ENCODE results near the gene SCRN1.

Gene SCRN1

GRCh38 chr7:29884399-29885272, 105.0 kb downstream of the SCRN1 start:
- peak; percentile 26 for DNase-seq (ENCODE audit: low spot score)
- H3K9ac ChIP-seq (ENCODE audit: low read depth, low read length, poor library complexity): peak overlapping the region; percentile 44
- H3K4me3 ChIP-seq (ENCODE audit: low read length in 2 of 2): peak overlapping the region in 1 of 2 donors; percentile 40

GRCh38 chr7:29883462-29884398, 105.9 kb downstream of the SCRN1 start:
- no peak overlapping the region for H3K27ac ChIP-seq (replicated peaks; ENCODE audit: low read length)
- no peak overlapping the region for H2BK120ac ChIP-seq (ENCODE audit: low read depth, low read length)
- no peak overlapping the region for H3K4ac ChIP-seq (ENCODE audit: low read length)
- no peak overlapping the region for H4K91ac ChIP-seq (ENCODE audit: low read depth, low read length, poor library complexity)
- peak overlapping the region; percentile 72 for H3K4me2 ChIP-seq (ENCODE audit: insufficient read depth, low read length, poor library complexity, severe bottlenecking)
- peaks cover 0 to 65% (median 0%) of the 10 kb centered on the region in 3 experiments for H3K27me3 ChIP-seq (ENCODE audit: control insufficient read depth in 3 of 3, insufficient read depth in 3 of 3, low read depth in 1 of 3, low read length in 3 of 3)
- H3K36me3 ChIP-seq (replicated peaks in 1 of 2; ENCODE audit: control insufficient read depth in 2 of 2, insufficient read depth in 2 of 2, low read length in 2 of 2): peaks cover 0 to 2% of the 10 kb centered on the region in 2 donors
- H3K18ac ChIP-seq (ENCODE audit: low read length): peak overlapping the region; percentile 21
- H2BK5ac ChIP-seq (ENCODE audit: low read length): no peak overlapping the region
- no peak overlapping the region for H4K8ac ChIP-seq (ENCODE audit: low read depth, low read length)
- no peak overlapping the region for H3K14ac ChIP-seq (ENCODE audit: low read length)
- no peak overlapping the region for H2BK12ac ChIP-seq (ENCODE audit: low read length)
- no CpG with 5 or more reads among the region's 46 CpGs for WGBS, 2 donors (ENCODE audit: extremely low coverage in 2 of 2, insufficient read length in 2 of 2, insufficient replicate concordance in 1 of 2)
- H2AFZ ChIP-seq (ENCODE audit: low read length): no peak overlapping the region
- peak overlapping the region; percentile 15 for H2BK15ac ChIP-seq (ENCODE audit: low read length)
- H3K4me1 ChIP-seq (ENCODE audit: control insufficient read depth in 2 of 2, insufficient read depth in 1 of 2, low read depth in 1 of 2, low read length in 2 of 2): peaks cover 0 to 10% of the 10 kb centered on the region in 2 donors
- H2AK5ac ChIP-seq (ENCODE audit: low read depth, low read length): no peak overlapping the region
- no peaks in the 10 kb centered on the region for H3K9me3 ChIP-seq (replicated peaks in 1 of 2; ENCODE audit: control insufficient read depth in 2 of 2, insufficient read depth in 1 of 2, low read depth in 1 of 2, low read length in 2 of 2)
- H3K9ac ChIP-seq (ENCODE audit: low read depth, low read length, poor library complexity): no peak overlapping the region
- no peak for DNase-seq (ENCODE audit: low spot score)
- peak overlapping the region in 1 of 2 donors; percentile 58 for H3K4me3 ChIP-seq (ENCODE audit: low read length in 2 of 2)
- H3K23ac ChIP-seq (ENCODE audit: low read depth, low read length, poor library complexity): no peak overlapping the region
- H3K79me1 ChIP-seq (ENCODE audit: low read depth, low read length): no peaks in the 10 kb centered on the region

More at GRCh38 chr7:29884399-29885272, 105.0 kb downstream of the SCRN1 start:
- Histone ChIP-seq H2BK120ac (ENCODE audit: low read depth, low read length) (no peak overlapping the region), H3K36me3 (replicated peaks in 1 of 2; ENCODE audit: control insufficient read depth in 2 of 2, insufficient read depth in 2 of 2, low read length in 2 of 2) (peaks cover 0 to 2% of the 10 kb centered on the region in 2 donors), H2BK5ac (ENCODE audit: low read length) (no peak overlapping the region), H3K14ac (ENCODE audit: low read length) (no peak overlapping the region), H2BK12ac (ENCODE audit: low read length) (no peak overlapping the region), H3K27me3 (ENCODE audit: control insufficient read depth in 3 of 3, insufficient read depth in 3 of 3, low read depth in 1 of 3, low read length in 3 of 3) (peaks cover 0 to 73% (median 0%) of the 10 kb centered on the region in 3 experiments), H2AK5ac (ENCODE audit: low read depth, low read length) (no peak overlapping the region), H3K4me1 (ENCODE audit: control insufficient read depth in 2 of 2, insufficient read depth in 1 of 2, low read depth in 1 of 2, low read length in 2 of 2) (peaks cover 0 to 10% of the 10 kb centered on the region in 2 donors), H3K4ac (ENCODE audit: low read length) (no peak overlapping the region), H3K9me3 (replicated peaks in 1 of 2; ENCODE audit: control insufficient read depth in 2 of 2, insufficient read depth in 1 of 2, low read depth in 1 of 2, low read length in 2 of 2) (no peaks in the 10 kb centered on the region), H3K4me2 (ENCODE audit: insufficient read depth, low read length, poor library complexity, severe bottlenecking) (peak overlapping the region; percentile 72), H4K91ac (ENCODE audit: low read depth, low read length, poor library complexity) (no peak overlapping the region), H2BK15ac (ENCODE audit: low read length) (peak overlapping the region; percentile 15), H3K27ac (replicated peaks; ENCODE audit: low read length) (no peak overlapping the region), H3K23ac (ENCODE audit: low read depth, low read length, poor library complexity) (no peak overlapping the region), H4K8ac (ENCODE audit: low read depth, low read length) (no peak overlapping the region), H3K18ac (ENCODE audit: low read length) (peak overlapping the region; percentile 23), H2AFZ (ENCODE audit: low read length) (no peak overlapping the region), H3K79me1 (ENCODE audit: low read depth, low read length) (no peaks in the 10 kb centered on the region)
- no CpG with 5 or more reads among the region's 28 CpGs for WGBS, 2 donors (ENCODE audit: extremely low coverage in 2 of 2, insufficient read length in 2 of 2, insufficient replicate concordance in 1 of 2)

- H3K36me3 ChIP-seq (replicated peaks in 1 of 2; ENCODE audit: control insufficient read depth in 2 of 2, insufficient read depth in 2 of 2, low read length in 2 of 2): peaks cover 0 to 2% of the 10 kb centered on the region in 2 donors
- no peak overlapping the region for H4K8ac ChIP-seq (ENCODE audit: low read depth, low read length)
- peaks cover 0 to 52% (median 0%) of the 10 kb centered on the region in 3 experiments for H3K27me3 ChIP-seq (ENCODE audit: control insufficient read depth in 3 of 3, insufficient read depth in 3 of 3, low read depth in 1 of 3, low read length in 3 of 3)
- no peak overlapping the region for H3K4me3 ChIP-seq (ENCODE audit: low read length in 2 of 2)
- no peak overlapping the region for H4K91ac ChIP-seq (ENCODE audit: low read depth, low read length, poor library complexity)
- H2AK5ac ChIP-seq (ENCODE audit: low read depth, low read length): no peak overlapping the region
- DNase-seq (ENCODE audit: low spot score): no peak
- no peak overlapping the region for H2BK15ac ChIP-seq (ENCODE audit: low read length)
- H3K23ac ChIP-seq (ENCODE audit: low read depth, low read length, poor library complexity): no peak overlapping the region
- H3K9me3 ChIP-seq (replicated peaks in 1 of 2; ENCODE audit: control insufficient read depth in 2 of 2, insufficient read depth in 1 of 2, low read depth in 1 of 2, low read length in 2 of 2): no peaks in the 10 kb centered on the region
- peaks cover 0 to 10% of the 10 kb centered on the region in 2 donors for H3K4me1 ChIP-seq (ENCODE audit: control insufficient read depth in 2 of 2, insufficient read depth in 1 of 2, low read depth in 1 of 2, low read length in 2 of 2)
- H3K14ac ChIP-seq (ENCODE audit: low read length): no peak overlapping the region
- no CpG with 5 or more reads among the region's 1 CpG for WGBS, 2 donors (ENCODE audit: extremely low coverage in 2 of 2, insufficient read length in 2 of 2, insufficient replicate concordance in 1 of 2)
- H3K27ac ChIP-seq (replicated peaks; ENCODE audit: low read length): no peak overlapping the region
- no peak overlapping the region for H3K18ac ChIP-seq (ENCODE audit: low read length)
- no peak overlapping the region for H3K4me2 ChIP-seq (ENCODE audit: insufficient read depth, low read length, poor library complexity, severe bottlenecking)
- no peak overlapping the region for H2BK120ac ChIP-seq (ENCODE audit: low read depth, low read length)
- no peak overlapping the region for H2AFZ ChIP-seq (ENCODE audit: low read length)
- no peak overlapping the region for H3K4ac ChIP-seq (ENCODE audit: low read length)
- H3K9ac ChIP-seq (ENCODE audit: low read depth, low read length, poor library complexity): no peak overlapping the region
- H2BK5ac ChIP-seq (ENCODE audit: low read length): no peak overlapping the region
- H3K79me1 ChIP-seq (ENCODE audit: low read depth, low read length): no peaks in the 10 kb centered on the region
- no peak overlapping the region for H2BK12ac ChIP-seq (ENCODE audit: low read length)
These were observed 107.1 kb downstream of the SCRN1 start for GRCh38 chr7:29882481-29882880.

All from neuronal stem cell (in vitro differentiated cells).